HG03521 (cell line): ENCODE results near the gene PLCL2.

Source experiments
- ATAC-seq: cut with Tn5 transposase; IDR thresholded peaks from one replicate; pipeline ENCODE4 v1.9.1; 2021; ENCODE audit warnings: mild to moderate bottlenecking, moderate library complexity; ENCODE audit not compliant: unreplicated experiment

The PLCL2 gene

GRCh38 chr3:16890597-16891333 is 6.0 kb downstream of the PLCL2 start:
- ATAC-seq: no peak

GRCh38 chr3:16893618-16894200 is 9.0 kb downstream of the PLCL2 start:
- ATAC-seq: no peak

- ATAC-seq: no peak
Observed at GRCh38 chr3:16896094-16896627, 11.4 kb downstream of the PLCL2 start.

- ATAC-seq: no peak
Observed at GRCh38 chr3:16896820-16897219, 12.1 kb downstream of the PLCL2 start.

- ATAC-seq: peak; percentile 63
Observed at GRCh38 chr3:16897254-16897926, 12.6 kb downstream of the PLCL2 start.

GRCh38 chr3:16898595-16899395 is 14.0 kb downstream of the PLCL2 start:
- ATAC-seq: no peak

- no peak for ATAC-seq
Observed at GRCh38 chr3:16899919-16900318, 15.2 kb downstream of the PLCL2 start.

- ATAC-seq: no peak
Observed at GRCh38 chr3:16900779-16901440, 16.2 kb downstream of the PLCL2 start.

- ATAC-seq: peak; percentile 34
Observed at GRCh38 chr3:16904423-16905417, 20.0 kb downstream of the PLCL2 start.

- ATAC-seq: no peak
Observed at GRCh38 chr3:16905704-16906103, 20.9 kb downstream of the PLCL2 start.

GRCh38 chr3:16906682-16907081 is 21.9 kb downstream of the PLCL2 start:
- ATAC-seq: no peak

- peak; percentile 52 for ATAC-seq
Observed at GRCh38 chr3:16907243-16907642, 22.5 kb downstream of the PLCL2 start.

GRCh38 chr3:16908016-16908807 is 23.5 kb downstream of the PLCL2 start:
- ATAC-seq: no peak

GRCh38 chr3:16908896-16909295 is 24.1 kb downstream of the PLCL2 start:
- ATAC-seq: no peak

- no peak for ATAC-seq
Observed at GRCh38 chr3:16909802-16910201, 25.0 kb downstream of the PLCL2 start.

GRCh38 chr3:16910207-16910606 is 25.5 kb downstream of the PLCL2 start:
- no peak for ATAC-seq

- no peak for ATAC-seq
Observed at GRCh38 chr3:16911916-16912315, 27.2 kb downstream of the PLCL2 start.
